Hematopoietic multipotent progenitor cell treated with erythropoietin and hydrocortisone succinate and interleukin-3 and kit ligand, for 4 days (in vitro differentiated cells): ENCODE data around the gene PNLDC1.

Experiments used
- DNase-seq: peaks from one replicate; pipeline ENCODE4 v3.0.0-alpha.2; 2015

PNLDC1 gene

GRCh38 chr6:159800141-159800865 lies at the start of gene PNLDC1:
Gene PNLDC1, plus strand, starts transcription at chr6:159800276. Its CDS starts 32 bp downstream, at chr6:159800308.
- DNase-seq = no peak

- no peak for DNase-seq
Observed at GRCh38 chr6:159751448-159751847, 48.6 kb upstream of the PNLDC1 start.

- no peak for DNase-seq
Observed at GRCh38 chr6:159753081-159753872, 46.8 kb upstream of the PNLDC1 start.

- no peak for DNase-seq
Observed at GRCh38 chr6:159754401-159754800, 45.7 kb upstream of the PNLDC1 start.

GRCh38 chr6:159754959-159755914 lies 44.8 kb upstream of the PNLDC1 start:
- DNase-seq = no peak

GRCh38 chr6:159756508-159756907 lies 43.6 kb upstream of the PNLDC1 start:
- no peak for DNase-seq

- no peak for DNase-seq
Observed at GRCh38 chr6:159758031-159759001, 41.8 kb upstream of the PNLDC1 start.

GRCh38 chr6:159759645-159760044 lies 40.4 kb upstream of the PNLDC1 start:
- DNase-seq = no peak

- no peak for DNase-seq
Observed at GRCh38 chr6:159760602-159761057, 39.4 kb upstream of the PNLDC1 start.

GRCh38 chr6:159761129-159761872 lies 38.8 kb upstream of the PNLDC1 start:
- DNase-seq = no peak

- peak; percentile 99 for DNase-seq
Observed at GRCh38 chr6:159761873-159762680, 38.0 kb upstream of the PNLDC1 start, which contains the start of gene ACAT2. Gene ACAT2, plus strand, starts transcription at chr6:159762045. Its CDS starts 43 bp downstream, at chr6:159762088.

GRCh38 chr6:159762681-159763293 lies 37.3 kb upstream of the PNLDC1 start:
- DNase-seq = peak; percentile 51

- DNase-seq = no peak
Observed at GRCh38 chr6:159766906-159767305, 33.2 kb upstream of the PNLDC1 start.

GRCh38 chr6:159769470-159769869 lies 30.6 kb upstream of the PNLDC1 start:
- DNase-seq = no peak

- no peak for DNase-seq
Observed at GRCh38 chr6:159772196-159772595, 27.9 kb upstream of the PNLDC1 start.

GRCh38 chr6:159777240-159777904 lies 22.7 kb upstream of the PNLDC1 start:
- no peak for DNase-seq

GRCh38 chr6:159778131-159778530 lies 21.9 kb upstream of the PNLDC1 start:
- DNase-seq = no peak

GRCh38 chr6:159778542-159779103 lies 21.5 kb upstream of the PNLDC1 start:
- DNase-seq = no peak

- no peak for DNase-seq
Observed at GRCh38 chr6:159788276-159788675, 11.8 kb upstream of the PNLDC1 start.
